ENCODE data around the gene RASSF5. TPM values are rescaled to one million over a fixed set of nuclear protein-coding genes. Genes with fewer than 3 reads are reported as not detected.

RASSF5 gene
- 7.9 and 8.8 TPM in 2 replicates for total RNA-seq (2014; rRNA removed; shearing (Covaris generic))

- no peak for DNase-seq (ENCODE audit: low spot score)
Observed at GRCh38 chr1:206507284-206508129, at the start of gene RASSF5. Gene RASSF5, plus strand, starts transcription at chr1:206507531. Its CDS starts 72 bp downstream, at chr1:206507603.

GRCh38 chr1:206459703-206460102 lies 47.6 kb upstream of the RASSF5 start:
- DNase-seq (ENCODE audit: low spot score), result no peak

GRCh38 chr1:206460836-206461426 lies 46.4 kb upstream of the RASSF5 start:
- DNase-seq (ENCODE audit: low spot score), result no peak

- peak; percentile 91 for DNase-seq (ENCODE audit: low spot score)
Observed at GRCh38 chr1:206461602-206462455, 45.5 kb upstream of the RASSF5 start.

- DNase-seq (ENCODE audit: low spot score), result no peak
Observed at GRCh38 chr1:206463137-206463536, 44.2 kb upstream of the RASSF5 start.

GRCh38 chr1:206463911-206464310 lies 43.4 kb upstream of the RASSF5 start:
- no peak for DNase-seq (ENCODE audit: low spot score)

- DNase-seq (ENCODE audit: low spot score), result no peak
Observed at GRCh38 chr1:206464456-206464964, 42.8 kb upstream of the RASSF5 start.

GRCh38 chr1:206465951-206466350 lies 41.4 kb upstream of the RASSF5 start:
- DNase-seq (ENCODE audit: low spot score), result no peak

- DNase-seq (ENCODE audit: low spot score), result no peak
Observed at GRCh38 chr1:206466840-206467649, 40.3 kb upstream of the RASSF5 start.

GRCh38 chr1:206467915-206468314 lies 39.4 kb upstream of the RASSF5 start:
- DNase-seq (ENCODE audit: low spot score), result no peak

- no peak for DNase-seq (ENCODE audit: low spot score)
Observed at GRCh38 chr1:206468571-206468970, 38.8 kb upstream of the RASSF5 start.

GRCh38 chr1:206469411-206469932 lies 37.9 kb upstream of the RASSF5 start:
- DNase-seq (ENCODE audit: low spot score), result peak; percentile 26

- DNase-seq (ENCODE audit: low spot score), result peak; percentile 81
Observed at GRCh38 chr1:206469933-206470691, 37.2 kb upstream of the RASSF5 start, which contains the start of gene IKBKE. Gene IKBKE, plus strand, starts transcription at chr1:206470476. Its CDS starts 2,752 bp downstream, at chr1:206473228.

- DNase-seq (ENCODE audit: low spot score), result peak; percentile 12
Observed at GRCh38 chr1:206470692-206471414, 36.5 kb upstream of the RASSF5 start.

GRCh38 chr1:206471415-206471801 lies 35.9 kb upstream of the RASSF5 start:
- DNase-seq (ENCODE audit: low spot score), result no peak

GRCh38 chr1:206472024-206472423 lies 35.3 kb upstream of the RASSF5 start:
- no peak for DNase-seq (ENCODE audit: low spot score)

- no peak for DNase-seq (ENCODE audit: low spot score)
Observed at GRCh38 chr1:206472454-206472853, 34.9 kb upstream of the RASSF5 start.

GRCh38 chr1:206472886-206473285 lies 34.4 kb upstream of the RASSF5 start:
- no peak for DNase-seq (ENCODE audit: low spot score)

- DNase-seq (ENCODE audit: low spot score), result no peak
Observed at GRCh38 chr1:206476058-206476457, 31.3 kb upstream of the RASSF5 start.

Data from HT-29 (cell line).